ENCODE data around the gene TOR1A. TPM values are rescaled to one million over a fixed set of nuclear protein-coding genes. Genes with fewer than 3 reads are reported as not detected.

TOR1A gene
- total RNA-seq, 1 experiment from 2014 or later = 32.2 TPM

GRCh38 chr9:129864991-129865647, 41.2 kb upstream of the TOR1A start:
- H3K4me3 Mint-ChIP-seq (ENCODE audit: unreplicated experiment) = no peak overlapping the region
- no peak overlapping the region for H3K4me3 ChIP-seq (ENCODE audit: low read depth, low read length)
- H3K4me1 Mint-ChIP-seq (ENCODE audit: low read depth, unreplicated experiment) = no peaks in the 10 kb centered on the region
- H3K9me3 Mint-ChIP-seq (ENCODE audit: unreplicated experiment) = no peaks in the 10 kb centered on the region
- no peak overlapping the region for H3K27ac Mint-ChIP-seq (ENCODE audit: unreplicated experiment)
- no peaks in the 10 kb centered on the region for H3K36me3 ChIP-seq (ENCODE audit: control insufficient read depth, insufficient read depth, low read length)
- ChIA-PET CTCF (no interaction called here), POLR2A (no interaction called here)
- intact Hi-C loops (cut with micrococcal nuclease; ENCODE audit: unreplicated experiment) = no loop called here
- no TSS peak for BruUV-seq (replicated peaks)
- no peak for TF ChIP-seq CTCF (IDR thresholded peaks at IDR 0.05; ENCODE audit: insufficient read depth in 1 of 2, low read depth in 1 of 2, low read length in 1 of 2, severe bottlenecking in 1 of 2, unreplicated experiment in 1 of 2)
- H3K4me1 ChIP-seq = no peaks in the 10 kb centered on the region
- no peak for DNase-seq
- H3K27me3 ChIP-seq (replicated peaks; ENCODE audit: control insufficient read depth, insufficient read depth, low read length) = no peaks in the 10 kb centered on the region
- H3K27me3 Mint-ChIP-seq (ENCODE audit: insufficient read depth, unreplicated experiment) = no peaks in the 10 kb centered on the region
- H3K9me3 ChIP-seq = no peaks in the 10 kb centered on the region
- peaks cover 16% of the 10 kb centered on the region for H3K36me3 Mint-ChIP-seq (ENCODE audit: insufficient read depth, unreplicated experiment)

GRCh38 chr9:129863059-129863690, 39.2 kb upstream of the TOR1A start:
- no peaks in the 10 kb centered on the region for H3K27me3 ChIP-seq (replicated peaks; ENCODE audit: control insufficient read depth, insufficient read depth, low read length)
- no peaks in the 10 kb centered on the region for H3K9me3 Mint-ChIP-seq (ENCODE audit: unreplicated experiment)
- no peak overlapping the region for H3K4me3 Mint-ChIP-seq (ENCODE audit: unreplicated experiment)
- H3K36me3 Mint-ChIP-seq (ENCODE audit: insufficient read depth, unreplicated experiment) = peaks cover 11% of the 10 kb centered on the region
- DNase-seq = no peak
- TF ChIP-seq CTCF (IDR thresholded peaks at IDR 0.05; ENCODE audit: insufficient read depth in 1 of 2, low read depth in 1 of 2, low read length in 1 of 2, severe bottlenecking in 1 of 2, unreplicated experiment in 1 of 2) = no peak
- H3K27ac Mint-ChIP-seq (ENCODE audit: unreplicated experiment) = no peak overlapping the region
- no peaks in the 10 kb centered on the region for H3K4me1 ChIP-seq
- H3K4me3 ChIP-seq (ENCODE audit: low read depth, low read length) = no peak overlapping the region
- ChIA-PET CTCF (no interaction called here), POLR2A (no interaction called here)
- H3K9me3 ChIP-seq = no peaks in the 10 kb centered on the region
- no peaks in the 10 kb centered on the region for H3K27me3 Mint-ChIP-seq (ENCODE audit: insufficient read depth, unreplicated experiment)
- no peaks in the 10 kb centered on the region for H3K4me1 Mint-ChIP-seq (ENCODE audit: low read depth, unreplicated experiment)
- no peaks in the 10 kb centered on the region for H3K36me3 ChIP-seq (ENCODE audit: control insufficient read depth, insufficient read depth, low read length)
- intact Hi-C loops (cut with micrococcal nuclease; ENCODE audit: unreplicated experiment) = no loop called here
- BruUV-seq (replicated peaks) = no TSS peak

GRCh38 chr9:129861447-129861827, 37.5 kb upstream of the TOR1A start:
- CTCF ChIA-PET = no interaction called here

More at GRCh38 chr9:129861447-129861827, 37.5 kb upstream of the TOR1A start:
- peaks cover 11% of the 10 kb centered on the region for H3K36me3 Mint-ChIP-seq (ENCODE audit: insufficient read depth, unreplicated experiment)
- Histone ChIP-seq H3K36me3 (ENCODE audit: control insufficient read depth, insufficient read depth, low read length) (no peaks in the 10 kb centered on the region), H3K27me3 (replicated peaks; ENCODE audit: control insufficient read depth, insufficient read depth, low read length) (no peaks in the 10 kb centered on the region), H3K4me1 (no peaks in the 10 kb centered on the region), H3K9me3 (no peaks in the 10 kb centered on the region), H3K4me3 (ENCODE audit: low read depth, low read length) (no peak overlapping the region)
- no peak for DNase-seq
- POLR2A ChIA-PET = no interaction called here
- H3K9me3 Mint-ChIP-seq (ENCODE audit: unreplicated experiment) = no peaks in the 10 kb centered on the region
- no peak overlapping the region for H3K27ac Mint-ChIP-seq (ENCODE audit: unreplicated experiment)
- no peaks in the 10 kb centered on the region for H3K27me3 Mint-ChIP-seq (ENCODE audit: insufficient read depth, unreplicated experiment)
- intact Hi-C loops (cut with micrococcal nuclease; ENCODE audit: unreplicated experiment) = no loop called here
- no peak for TF ChIP-seq CTCF (IDR thresholded peaks at IDR 0.05; ENCODE audit: insufficient read depth in 1 of 2, low read depth in 1 of 2, low read length in 1 of 2, severe bottlenecking in 1 of 2, unreplicated experiment in 1 of 2)
- H3K4me1 Mint-ChIP-seq (ENCODE audit: low read depth, unreplicated experiment) = no peaks in the 10 kb centered on the region
- no peak overlapping the region for H3K4me3 Mint-ChIP-seq (ENCODE audit: unreplicated experiment)
- no TSS peak for BruUV-seq (replicated peaks)
